ENCODE data around the gene PCSK1N. TPM values are rescaled to one million over a fixed set of nuclear protein-coding genes. Genes with fewer than 3 reads are reported as not detected.

PCSK1N gene
- total RNA-seq, 1 donor = not detected

- no peak for DNase-seq (ENCODE audit: low read depth)
- no peak overlapping the region for H3K4me3 ChIP-seq (ENCODE audit: low read depth, low read length)
- TF ChIP-seq CTCF (IDR thresholded peaks at IDR 0.05; ENCODE audit: insufficient read depth, low read depth, low read length) = no peak
These were observed 44.9 kb downstream of the PCSK1N start for GRCh38 chrX:48790477-48790876.

- TF ChIP-seq CTCF (IDR thresholded peaks at IDR 0.05; ENCODE audit: insufficient read depth, low read depth, low read length) = no peak
- H3K4me3 ChIP-seq (ENCODE audit: low read depth, low read length) = no peak overlapping the region
- DNase-seq (ENCODE audit: low read depth) = no peak
These were observed 45.8 kb downstream of the PCSK1N start for GRCh38 chrX:48789366-48790220.

GRCh38 chrX:48787505-48788443, 47.6 kb downstream of the PCSK1N start:
- DNase-seq (ENCODE audit: low read depth) = no peak
- H3K4me3 ChIP-seq (ENCODE audit: low read depth, low read length) = no peak overlapping the region
- TF ChIP-seq CTCF (IDR thresholded peaks at IDR 0.05; ENCODE audit: insufficient read depth, low read depth, low read length) = no peak

- H3K4me3 ChIP-seq (ENCODE audit: low read depth, low read length) = no peak overlapping the region
- no peak for DNase-seq (ENCODE audit: low read depth)
- TF ChIP-seq CTCF (IDR thresholded peaks at IDR 0.05; ENCODE audit: insufficient read depth, low read depth, low read length) = no peak
These were observed 48.4 kb downstream of the PCSK1N start for GRCh38 chrX:48786825-48787504.

- no peak within 1 kb of the TSS for H3K4me3 ChIP-seq (ENCODE audit: low read depth, low read length)
- no peak for TF ChIP-seq CTCF (IDR thresholded peaks at IDR 0.05; ENCODE audit: insufficient read depth, low read depth, low read length)
- DNase-seq (ENCODE audit: low read depth) = no peak
These were observed 49.0 kb downstream of the PCSK1N start, which contains the start of gene GATA1 for GRCh38 chrX:48786341-48786800. TSS of gene GATA1 (plus strand) at chrX:48786590. CDS start at chrX:48791110, 4,520 bp downstream.

GRCh38 chrX:48785540-48786214, 49.7 kb downstream of the PCSK1N start:
- no peak for DNase-seq (ENCODE audit: low read depth)
- no peak overlapping the region for H3K4me3 ChIP-seq (ENCODE audit: low read depth, low read length)
- TF ChIP-seq CTCF (IDR thresholded peaks at IDR 0.05; ENCODE audit: insufficient read depth, low read depth, low read length) = no peak
